Inflammatory macrophage treated with lipopolysaccharide for 4 hours (primary cell): ENCODE data around the gene WNT3.
A peak's percentile ranks its signal among the peaks of the same experiment; 100 is the strongest.
"Not testable (repeated sequence)": the region's sequence is repeated elsewhere in the genome, so short reads cannot be mapped to it uniquely, and the experiment has no call there.

Source experiments
- DNase-seq: peaks from one replicate; pipeline ENCODE4 v3.0.0-alpha.2; 2020

The WNT3 gene

DNA sequence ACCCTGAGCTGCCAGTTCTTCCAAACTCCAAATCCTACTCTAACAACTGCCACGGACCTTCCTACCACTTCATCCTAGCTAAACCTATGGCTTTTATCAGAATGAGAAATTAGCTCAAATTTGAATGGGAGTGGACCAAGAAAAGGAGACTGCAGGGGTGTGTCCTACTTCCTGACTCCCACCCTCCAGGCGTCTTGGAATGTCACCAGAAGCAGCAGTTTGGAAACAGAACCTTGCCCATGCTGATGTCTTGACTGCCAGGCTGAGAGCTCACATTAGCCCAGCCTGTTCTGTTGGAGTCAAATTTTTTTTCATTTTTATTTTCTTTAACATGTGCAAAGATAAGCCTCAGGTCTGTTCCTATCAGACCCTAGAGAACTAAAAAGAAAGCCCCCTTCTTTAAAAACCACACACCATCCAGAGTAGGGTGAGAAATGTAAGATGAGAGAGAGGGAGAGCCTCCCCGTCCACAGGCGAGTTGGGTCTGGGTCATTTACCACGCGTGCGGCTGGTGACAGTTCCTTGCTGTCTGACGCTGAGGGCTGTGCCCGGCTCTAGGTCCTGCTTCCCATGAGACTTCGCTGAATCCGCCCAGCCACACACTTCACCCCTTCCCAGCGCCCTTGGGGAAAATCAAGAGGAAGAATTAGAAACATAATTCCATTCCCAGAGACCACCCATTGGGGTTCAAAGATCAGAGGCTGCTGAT is 54.3 kb downstream of the WNT3 start:
- no peak for DNase-seq

DNA sequence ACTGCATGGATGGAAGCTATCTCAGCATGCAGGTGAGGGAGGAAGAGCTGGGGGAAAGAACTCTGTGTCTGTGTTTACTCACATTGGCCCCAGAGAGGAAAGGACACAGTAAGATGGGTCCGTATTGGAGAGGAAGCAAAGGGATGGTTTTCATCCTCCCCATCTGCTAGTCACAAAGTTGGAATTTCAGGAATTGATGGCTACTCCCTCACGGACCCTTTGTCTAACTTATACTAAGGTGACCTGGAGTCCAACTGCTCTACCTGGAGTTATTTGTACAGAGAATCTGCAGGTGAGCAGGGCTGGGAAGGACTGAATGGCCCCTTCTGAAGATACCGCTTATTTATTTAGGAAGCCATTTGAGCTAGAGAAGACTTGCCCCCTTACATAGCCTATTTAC is 55.1 kb downstream of the WNT3 start:
- no peak for DNase-seq

DNA sequence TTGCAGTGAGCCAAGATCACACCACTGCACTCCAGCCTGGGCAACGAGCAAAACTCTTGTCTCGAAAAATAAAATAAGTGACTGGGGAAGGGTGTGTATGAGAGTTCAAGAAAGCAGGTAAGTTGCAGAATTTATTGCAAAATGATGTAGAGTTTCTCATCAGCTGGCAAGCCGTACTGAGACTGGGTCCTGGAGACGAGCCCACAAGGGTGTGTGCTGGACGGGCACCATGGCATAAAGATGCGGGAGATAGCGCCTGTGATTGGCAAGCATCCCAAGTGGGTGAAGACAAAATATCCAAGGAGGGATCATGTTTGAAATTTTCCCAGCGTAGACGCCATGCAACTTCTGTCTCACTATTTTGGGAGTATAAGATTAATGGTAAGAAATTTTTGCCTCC is 59.4 kb downstream of the WNT3 start:
- DNase-seq, result no peak

DNA sequence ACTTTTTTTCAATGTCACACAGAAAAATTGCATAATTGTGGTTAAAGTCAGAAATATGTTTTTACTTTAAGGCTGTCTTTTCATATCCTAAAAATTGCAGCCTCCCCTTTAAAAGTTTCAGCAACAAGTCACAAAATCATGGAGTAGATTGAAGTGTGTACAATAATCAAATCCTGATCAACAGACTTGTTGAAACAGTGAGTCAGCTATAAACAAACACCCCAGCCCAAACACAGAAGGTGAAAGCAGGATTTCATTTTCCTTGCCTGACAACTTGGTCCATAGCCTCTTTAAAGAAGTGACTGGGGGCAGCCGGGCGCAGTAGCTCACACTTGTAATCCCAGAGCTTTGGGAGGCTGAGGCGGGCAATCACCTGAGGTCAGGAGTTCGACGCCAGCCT is 59.9 kb downstream of the WNT3 start:
- no peak for DNase-seq

DNA sequence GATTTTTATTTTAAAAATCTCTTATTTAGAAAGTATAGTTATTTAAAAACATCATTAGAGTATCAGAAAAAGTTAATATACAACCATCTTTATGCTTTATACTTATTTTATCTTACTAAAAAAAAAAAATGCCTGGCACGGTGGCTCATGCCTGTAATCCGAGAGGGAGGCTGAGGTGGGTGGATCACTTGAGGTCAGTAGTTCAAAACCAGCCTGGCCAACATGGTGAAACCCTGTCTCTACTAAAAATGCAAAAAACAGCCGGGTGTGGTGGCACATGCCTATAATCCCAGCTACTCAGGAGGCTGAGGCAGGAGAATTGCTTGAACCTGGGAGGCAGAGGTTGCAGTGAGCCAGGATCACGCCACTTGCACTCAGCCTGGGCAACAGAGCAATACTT is 60.9 kb downstream of the WNT3 start:
- not testable (repeated sequence) for DNase-seq

DNA sequence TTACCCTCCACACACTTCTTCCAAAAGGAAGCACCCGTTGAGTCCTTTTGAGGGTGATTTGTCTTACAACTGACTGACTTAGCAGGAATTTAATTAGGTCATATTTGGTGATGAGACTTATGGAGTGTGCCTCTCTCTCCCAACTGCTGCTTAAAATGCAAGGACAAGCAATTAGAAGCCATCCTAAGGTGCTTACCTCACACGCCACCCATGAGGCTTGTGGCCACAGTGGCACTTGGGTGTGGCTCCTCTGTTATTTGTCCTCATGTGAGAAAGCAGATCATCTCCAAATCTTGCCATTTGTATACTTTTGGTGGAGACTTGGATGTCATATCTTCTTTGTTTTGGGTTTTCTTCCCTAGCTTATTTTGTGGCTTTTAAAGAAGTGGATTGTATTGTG is 61.6 kb downstream of the WNT3 start:
- DNase-seq, result no peak

DNA sequence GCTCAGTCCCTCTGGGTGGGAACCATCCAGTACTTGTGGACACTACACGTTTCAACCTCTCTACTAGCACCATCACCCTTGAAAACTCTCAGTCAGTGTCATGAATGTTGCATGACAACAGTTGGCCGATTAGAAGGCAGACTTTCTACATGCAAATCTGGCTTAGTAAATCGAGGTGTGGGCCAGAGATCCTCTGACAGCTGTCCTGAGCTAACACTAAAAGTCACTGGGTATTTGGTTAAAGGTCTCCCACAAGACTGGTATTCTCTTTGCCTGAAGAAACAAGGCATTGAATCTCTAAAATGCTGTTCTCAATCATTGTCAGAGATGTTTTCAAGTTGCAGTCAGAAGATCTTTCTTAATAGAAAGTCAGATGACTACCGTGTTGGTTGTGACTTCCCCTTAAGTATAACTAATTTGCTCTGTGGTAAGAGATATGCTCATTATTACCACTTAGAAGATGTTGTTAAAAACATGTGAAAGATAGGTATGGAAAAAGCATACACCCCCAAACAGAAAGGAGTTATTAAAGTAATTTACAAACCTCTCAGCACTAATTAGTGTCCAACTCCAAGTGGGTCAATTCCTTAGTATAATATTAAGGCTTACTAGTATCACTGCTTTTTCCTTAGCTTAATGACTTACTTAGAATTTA is 62.3 kb downstream of the WNT3 start:
- DNase-seq, result peak; percentile 45

DNA sequence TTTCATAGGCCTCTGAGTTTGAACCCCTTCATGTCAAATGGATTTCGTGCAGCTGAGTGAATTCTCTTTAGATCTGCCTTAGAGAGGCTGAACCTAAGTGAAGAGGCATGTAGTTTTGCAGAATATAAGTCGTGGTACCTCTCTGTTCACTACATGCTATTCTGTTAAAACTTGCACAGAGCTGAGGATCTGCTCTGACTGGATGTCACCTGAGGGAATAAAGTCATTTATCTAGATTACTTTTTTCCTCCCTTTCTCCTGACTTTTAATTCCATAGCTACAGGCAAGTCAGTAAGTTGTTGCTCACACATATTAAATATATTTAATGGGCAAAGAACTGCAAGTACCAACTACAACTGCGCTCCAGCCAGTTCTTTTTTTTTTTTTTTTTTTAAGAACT is 64.7 kb downstream of the WNT3 start:
- DNase-seq, result no peak

DNA sequence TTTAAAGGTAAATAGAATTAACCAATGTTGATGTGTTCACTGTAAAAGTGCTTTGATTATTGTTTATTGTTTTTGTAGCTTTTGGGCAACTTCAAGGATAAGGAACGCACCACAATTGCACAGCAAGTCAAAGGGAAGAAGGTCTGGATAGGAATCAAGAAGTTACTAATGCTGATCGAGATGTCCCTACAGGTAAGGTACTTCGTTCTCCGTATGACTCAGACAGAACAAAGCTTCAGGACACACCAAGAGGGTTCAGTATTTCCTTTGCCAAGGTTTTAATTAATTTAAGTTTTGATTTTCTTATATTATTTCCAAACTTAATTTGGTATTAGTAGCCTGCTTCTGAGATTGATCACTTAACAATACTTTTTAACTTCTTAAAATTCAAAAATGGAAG is 67.1 kb downstream of the WNT3 start:
- no peak for DNase-seq

DNA sequence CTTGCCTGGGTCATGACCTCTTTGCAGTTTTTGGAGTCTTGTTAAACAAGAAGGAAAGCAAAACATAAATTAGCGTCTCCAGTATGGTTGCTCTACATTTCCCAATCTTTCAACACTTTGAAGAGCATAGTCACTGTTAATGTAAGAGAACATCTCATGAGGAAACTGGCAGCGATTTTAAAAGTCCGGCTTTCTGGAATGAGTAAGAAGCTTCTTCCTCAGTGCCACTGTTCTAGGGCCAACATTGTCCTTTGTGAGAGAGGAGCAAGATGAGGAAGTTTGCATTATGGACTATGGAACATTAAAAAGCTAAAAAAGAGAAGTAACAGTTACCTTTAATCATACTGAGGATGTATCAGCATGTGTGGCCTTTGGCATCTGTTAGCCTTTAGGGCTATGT is 73.1 kb downstream of the WNT3 start:
- peak; percentile 41 for DNase-seq

DNA sequence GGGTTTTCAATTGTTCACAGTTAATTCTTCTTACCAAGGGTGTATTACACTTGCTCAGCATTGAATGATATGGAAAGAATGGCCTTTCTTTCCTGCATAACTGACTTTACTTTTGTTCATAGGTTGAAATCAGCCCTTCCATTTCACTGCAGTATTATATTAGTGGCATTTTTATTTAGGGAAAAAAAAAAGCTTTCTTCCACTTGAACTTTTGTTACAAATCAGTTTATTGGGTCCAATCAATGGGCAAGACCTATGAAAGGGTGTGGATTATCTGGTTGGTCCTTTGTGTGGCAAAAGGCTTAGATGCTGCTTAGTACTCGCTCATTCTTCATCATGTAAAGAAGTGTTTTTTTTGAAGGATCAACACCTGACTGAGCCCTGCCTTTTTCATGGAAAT is 74.1 kb downstream of the WNT3 start:
- DNase-seq, result no peak

DNA sequence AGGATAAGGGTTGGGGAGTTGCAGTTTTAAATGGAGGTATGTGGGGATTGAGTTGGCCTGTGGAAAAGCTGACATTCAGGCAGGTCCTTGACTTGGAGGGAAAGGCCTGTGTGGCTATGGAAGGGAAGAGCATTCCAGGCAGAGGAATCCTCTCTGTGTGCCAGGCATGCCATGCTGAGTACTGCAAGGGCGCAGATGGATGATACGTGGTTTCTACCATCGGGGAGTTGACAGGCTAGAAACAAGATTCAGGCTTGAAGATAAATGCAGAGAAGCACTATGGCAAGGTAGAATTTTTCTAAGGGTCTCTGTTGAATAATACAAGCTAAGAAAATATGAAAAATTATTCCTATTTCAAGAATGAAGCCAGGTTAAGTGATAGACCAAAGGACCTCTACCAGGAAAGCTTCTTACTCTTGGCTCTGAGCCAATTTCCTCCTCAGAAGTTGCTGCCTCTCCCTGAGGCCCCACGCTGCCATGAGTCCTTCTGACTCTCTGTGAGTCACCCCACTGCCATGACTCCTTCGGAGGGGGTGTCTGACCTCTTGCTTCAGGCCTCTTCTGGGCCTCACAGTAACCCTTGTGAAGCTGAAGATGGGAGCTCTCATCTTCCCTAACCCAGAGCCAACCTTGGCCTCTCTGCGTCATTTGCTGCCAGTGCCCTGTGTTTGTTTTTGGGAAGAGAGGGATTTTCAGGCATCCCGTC is 75.8 kb downstream of the WNT3 start:
- peak; percentile 77 for DNase-seq

DNA sequence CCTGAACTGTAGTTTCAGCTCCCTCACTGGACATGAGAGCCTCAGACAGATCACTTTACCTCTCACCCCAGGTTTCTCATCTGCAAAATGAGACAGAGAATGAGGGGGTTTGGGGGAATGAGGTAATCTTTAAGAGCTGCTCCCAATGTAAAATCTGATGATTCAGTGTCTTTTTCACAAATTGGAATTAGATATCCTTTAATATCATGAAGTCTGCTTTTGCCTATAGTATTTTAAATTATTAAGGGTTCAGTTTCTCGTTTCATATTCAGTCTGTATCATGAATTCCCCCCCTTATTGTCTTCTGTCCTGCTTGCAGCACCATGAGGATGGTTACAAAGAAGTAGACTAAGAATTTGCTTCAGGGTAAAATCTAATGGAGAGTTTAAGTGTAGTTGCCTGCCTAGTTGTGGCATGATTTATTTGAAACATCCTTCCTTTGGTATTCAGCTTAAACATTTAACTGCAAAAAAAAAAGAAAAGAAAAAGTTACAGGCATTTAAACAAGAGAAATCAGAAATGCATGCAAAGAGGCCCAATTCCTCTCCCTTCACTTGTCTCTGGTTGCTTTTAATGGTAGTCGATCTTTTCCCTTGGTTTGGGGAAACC is 77.3 kb downstream of the WNT3 start:
- no peak for DNase-seq

DNA sequence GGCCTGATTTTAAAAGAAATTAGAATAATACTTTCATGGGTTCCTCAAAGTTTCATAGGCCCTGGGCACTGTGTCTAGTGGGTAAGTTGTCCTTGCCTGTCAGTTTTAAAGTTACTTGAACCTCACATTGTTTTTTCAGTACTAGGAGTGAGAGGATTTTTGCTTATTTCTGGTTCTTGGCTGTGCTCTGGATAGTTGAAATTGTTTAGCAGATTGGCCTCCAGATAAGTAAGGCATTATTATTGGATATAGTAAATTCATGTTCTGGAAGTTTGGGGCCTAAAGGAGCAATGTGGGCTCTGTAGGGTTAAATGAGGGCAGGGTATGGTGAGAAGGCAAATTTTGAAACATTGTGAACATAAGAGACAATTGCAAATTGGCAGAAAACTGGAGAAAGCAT is 78.5 kb downstream of the WNT3 start:
- no peak for DNase-seq

DNA sequence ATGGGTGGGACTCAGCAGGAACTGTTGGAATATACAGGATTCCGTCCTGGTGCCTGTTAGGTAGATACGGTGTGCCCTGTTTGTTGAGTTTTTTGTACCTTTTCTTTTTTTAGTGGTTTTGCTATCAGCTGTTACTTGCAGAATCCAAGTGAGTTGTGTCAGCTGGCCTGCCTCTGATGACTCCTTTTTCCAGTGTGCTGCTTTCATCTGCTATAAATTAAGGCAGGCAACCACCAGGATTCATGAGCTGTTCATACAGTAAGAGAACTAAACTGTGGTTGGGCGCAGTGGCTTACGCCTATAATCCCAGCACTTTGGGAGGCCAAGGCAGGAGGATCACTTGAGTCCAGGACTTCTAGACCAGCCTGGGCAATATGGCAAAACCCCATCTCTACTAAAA is 79.9 kb downstream of the WNT3 start:
- no peak for DNase-seq

DNA sequence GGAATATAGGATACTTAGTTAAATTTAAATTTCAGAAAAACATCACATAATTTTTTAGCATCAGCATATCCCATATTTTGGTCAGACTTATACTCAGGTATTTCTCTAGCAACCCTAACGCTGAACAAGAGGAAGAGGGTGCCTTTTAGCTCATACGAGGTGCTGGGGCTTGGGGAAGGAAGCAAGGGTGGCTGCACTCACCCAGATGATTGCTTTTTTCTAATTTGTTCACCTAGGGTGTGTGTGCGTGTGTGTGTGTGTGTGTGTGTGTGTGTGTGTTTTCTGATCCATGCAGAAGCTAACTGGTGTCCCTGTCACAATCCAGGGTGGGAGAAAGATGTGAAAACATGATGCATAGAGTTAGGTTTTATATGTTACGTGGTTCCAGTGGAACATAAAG is 81.2 kb downstream of the WNT3 start:
- no peak for DNase-seq

DNA sequence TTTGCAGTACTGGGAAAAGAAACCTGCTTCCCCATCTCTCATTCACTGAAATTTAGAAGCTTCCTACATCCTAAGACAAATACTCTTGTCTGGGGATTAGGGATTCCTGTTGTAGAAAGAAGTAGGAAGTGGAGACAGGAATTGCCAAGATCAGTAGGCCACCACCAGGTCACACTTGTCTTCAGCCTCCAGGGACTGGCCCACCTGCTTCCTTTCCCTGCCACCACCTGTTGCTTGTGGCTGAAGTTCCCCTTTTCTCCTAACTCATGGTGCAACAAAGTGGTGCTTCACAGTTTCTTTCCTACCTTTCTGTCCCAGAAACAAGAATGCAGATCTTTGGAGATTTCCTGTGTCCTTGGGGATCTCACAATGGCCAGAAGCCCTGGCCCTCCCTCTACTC is 82.4 kb downstream of the WNT3 start:
- no peak for DNase-seq

DNA sequence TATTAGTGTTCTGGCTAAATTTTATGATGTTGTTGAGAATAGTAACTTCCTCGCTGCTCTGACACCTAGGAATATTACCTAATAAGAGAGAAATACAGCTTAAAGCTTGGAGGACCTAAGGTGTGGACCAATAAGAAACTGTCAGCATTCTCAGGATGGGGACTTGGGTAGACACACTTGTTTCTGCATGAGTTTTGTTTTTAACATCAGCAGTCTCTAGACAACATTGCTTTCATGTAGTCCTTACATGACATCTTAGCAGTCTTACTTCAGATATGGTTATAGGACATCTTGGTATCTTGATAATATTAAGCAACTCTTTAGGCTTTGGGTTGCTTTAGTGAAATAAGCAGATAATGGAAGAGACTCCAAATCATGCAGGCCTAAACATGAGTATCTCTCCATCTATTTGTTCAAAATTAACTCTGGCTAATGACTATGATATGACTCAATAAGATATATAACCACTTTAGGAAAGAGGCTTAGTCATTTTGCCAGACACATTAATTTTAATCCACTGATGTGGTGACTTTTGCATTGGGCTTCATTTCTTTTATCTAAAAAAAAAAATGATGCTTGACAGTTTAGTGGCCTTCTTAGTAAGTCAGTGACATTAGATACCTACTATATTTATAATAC is 84.5 kb downstream of the WNT3 start:
- no peak for DNase-seq

DNA sequence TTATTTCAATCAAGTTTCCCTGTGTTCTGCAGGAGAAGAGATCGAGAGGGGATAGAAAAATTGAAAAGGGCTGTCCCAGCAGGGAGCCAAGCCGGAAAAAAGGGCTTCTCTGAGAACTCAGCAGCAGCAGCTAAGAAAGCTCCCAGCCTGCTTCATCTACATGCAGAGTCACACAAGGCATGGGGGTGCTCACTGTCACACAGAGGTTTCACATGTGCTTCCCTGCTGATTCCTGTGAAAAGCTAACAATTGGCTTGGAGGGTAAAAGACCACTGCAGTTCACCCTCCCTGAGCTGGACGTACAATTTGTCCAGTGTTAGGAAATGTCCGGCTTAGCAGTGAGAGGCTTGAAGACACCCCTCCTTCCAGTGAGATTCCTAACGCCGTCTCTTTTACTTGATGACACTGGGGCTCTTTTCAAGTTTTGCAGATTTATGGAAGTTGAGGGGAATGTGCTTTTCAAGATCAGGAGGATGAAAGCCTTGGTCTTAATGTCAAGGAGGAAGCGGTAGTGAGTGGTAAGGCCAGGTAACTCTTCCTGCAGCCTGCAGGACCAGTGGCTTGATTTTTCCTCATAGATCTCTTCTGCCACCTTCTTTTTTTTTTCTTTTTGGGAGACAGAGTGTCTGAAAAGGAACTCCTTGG is 85.6 kb downstream of the WNT3 start:
- DNase-seq, result no peak

DNA sequence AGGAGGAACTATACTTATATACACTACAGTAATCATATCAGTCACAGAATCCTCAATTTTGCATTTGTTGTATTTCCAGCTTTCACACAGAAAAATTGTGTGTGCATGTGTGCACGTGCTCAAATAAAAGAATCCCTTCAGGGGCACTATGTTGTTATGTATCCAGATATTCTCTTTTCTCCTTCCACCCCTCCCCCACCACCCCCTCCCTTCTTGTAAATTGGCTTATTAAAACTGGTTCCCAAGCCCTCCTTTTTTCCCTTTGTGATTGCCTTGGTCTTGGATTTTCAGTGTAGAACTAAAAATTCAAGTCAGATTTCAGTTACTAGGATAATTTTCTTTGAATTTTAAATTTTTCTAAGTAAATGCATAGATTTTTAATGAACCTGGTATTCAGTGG is 86.3 kb downstream of the WNT3 start:
- no peak for DNase-seq

DNA sequence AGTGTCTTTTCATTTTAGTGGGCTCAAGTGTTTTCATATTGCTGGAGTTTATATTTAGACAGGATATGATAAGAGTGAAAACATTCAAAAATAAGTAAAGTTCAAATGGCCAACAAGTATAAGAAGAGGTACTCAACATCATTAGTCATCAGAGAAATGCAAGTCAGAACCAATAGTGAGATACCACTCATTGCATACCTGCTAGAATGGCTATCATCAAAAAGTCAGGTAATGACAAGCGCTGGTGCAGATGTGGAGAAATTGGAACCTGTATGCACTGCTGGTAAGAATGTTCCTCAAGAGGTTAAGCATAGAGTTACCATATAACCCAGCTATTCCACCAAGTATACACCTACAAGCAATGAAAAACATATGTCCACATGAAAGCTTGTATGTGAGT is 87.8 kb downstream of the WNT3 start:
- DNase-seq, result no peak

DNA sequence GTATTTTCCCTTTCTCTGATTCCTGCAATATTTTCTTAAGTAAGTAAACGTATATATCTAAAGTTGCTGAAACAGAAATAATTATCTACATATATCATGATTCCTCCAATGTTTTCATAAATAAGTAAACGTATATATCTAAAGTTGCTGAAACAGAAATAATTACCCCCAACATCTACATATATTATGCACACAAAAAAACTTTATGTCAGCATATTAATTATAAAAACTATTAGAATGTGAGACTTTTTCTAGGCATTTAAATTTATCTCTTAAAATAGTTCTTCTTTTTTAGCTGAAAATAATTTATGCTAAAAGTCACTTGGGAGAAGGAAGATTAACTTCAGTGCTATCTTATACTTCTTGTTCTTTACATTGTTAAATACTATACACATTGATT is 88.5 kb downstream of the WNT3 start:
- DNase-seq, result no peak
